ENCODE measurements around the gene NXF1. TPM values are rescaled to one million over a fixed set of nuclear protein-coding genes. Genes with fewer than 3 reads are reported as not detected.

The NXF1 gene
- polyA plus RNA-seq, 1 of the 3 experiments (the other 2 are of a cell fraction): 59.7 TPM

- peaks cover 69 to 78% of the 10 kb centered on the region in 2 experiments for H3K36me3 ChIP-seq (replicated peaks in 1 of 2; ENCODE audit: control insufficient read depth in 1 of 2, insufficient read depth in 2 of 2, low read length in 1 of 2)
- no peak overlapping the region for H3K4me3 ChIP-seq (ENCODE audit: low read depth in 2 of 2, low read length in 1 of 2)
- H3K27ac ChIP-seq (ENCODE audit: low read depth in 2 of 2, low read length in 1 of 2): peak overlapping the region in 1 of 2 experiments; percentile 26; a peak in 1 of 4 replicates
- peaks cover 29% of the 10 kb centered on the region for H3K79me2 ChIP-seq (ENCODE audit: insufficient read depth)
- H3K4me1 ChIP-seq (ENCODE audit: control insufficient read depth in 1 of 2, insufficient read depth in 2 of 2, low read depth in 1 of 2, low read length in 1 of 2): peaks cover 9 to 17% of the 10 kb centered on the region in 2 experiments; a peak in 3 of 4 replicates
- H3K27me3 ChIP-seq (ENCODE audit: insufficient read depth): no peaks in the 10 kb centered on the region
- ChIA-PET CTCF (interaction anchor here (0.7 to 4.4 kb wide), 4 partner anchors 8 to 113 kb away, joined by 3 to 25 read pairs (median 4); partner anchors contain the start of gene TMEM179B), POLR2A (interaction anchor here (0.9 to 1.5 kb wide), 2 partner anchors 9 to 61 kb away, joined by 3 to 5 read pairs; no protein-coding TSS in a partner anchor)
- H4K20me1 ChIP-seq (ENCODE audit: insufficient read depth): no peaks in the 10 kb centered on the region
- 57% methylated on average over 8 of the region's 8 CpGs for WGBS (ENCODE audit: low lambda C conversion rate)
- DNase-seq: no peak
- no peak overlapping the region for H3K9ac ChIP-seq
- no peak overlapping the region for H2AFZ ChIP-seq (ENCODE audit: low read depth)
- peaks cover 52% of the 10 kb centered on the region for H3F3A ChIP-seq (replicated peaks; ENCODE audit: insufficient read depth)
- TF ChIP-seq, protein P1, sequence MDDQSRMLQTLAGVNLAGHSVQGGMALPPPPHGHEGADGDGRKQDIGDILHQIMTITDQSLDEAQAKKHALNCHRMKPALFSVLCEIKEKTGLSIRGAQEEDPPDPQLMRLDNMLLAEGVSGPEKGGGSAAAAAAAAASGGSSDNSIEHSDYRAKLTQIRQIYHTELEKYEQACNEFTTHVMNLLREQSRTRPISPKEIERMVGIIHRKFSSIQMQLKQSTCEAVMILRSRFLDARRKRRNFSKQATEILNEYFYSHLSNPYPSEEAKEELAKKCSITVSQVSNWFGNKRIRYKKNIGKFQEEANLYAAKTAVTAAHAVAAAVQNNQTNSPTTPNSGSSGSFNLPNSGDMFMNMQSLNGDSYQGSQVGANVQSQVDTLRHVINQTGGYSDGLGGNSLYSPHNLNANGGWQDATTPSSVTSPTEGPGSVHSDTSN (IDR thresholded peaks at IDR 0.05): no peak
- no peak for TF ChIP-seq RCOR1 (IDR thresholded peaks at IDR 0.05; ENCODE audit: low read length)
- no peak for TF ChIP-seq POLR2AphosphoS5 (IDR thresholded peaks at IDR 0.05; ENCODE audit: low read depth, low read length)
- no peak for TF ChIP-seq ELF1 (IDR thresholded peaks at IDR 0.05)
- TF ChIP-seq EZH2phosphoT487 (IDR thresholded peaks at IDR 0.05; ENCODE audit: borderline replicate concordance, low read depth): no peak
- no peak for TF ChIP-seq CTCF (IDR thresholded peaks at IDR 0.05)
- no peak for TF ChIP-seq YY1 (IDR thresholded peaks at IDR 0.05; ENCODE audit: low read depth)
- TF ChIP-seq RFX5 (IDR thresholded peaks at IDR 0.05; ENCODE audit: low read length): no peak
- TF ChIP-seq TCF12 (IDR thresholded peaks at IDR 0.05): no peak
- no peak for TF ChIP-seq ZBTB33 (IDR thresholded peaks at IDR 0.05; ENCODE audit: borderline replicate concordance, low read depth)
- no peak for TF ChIP-seq USF2 (IDR thresholded peaks at IDR 0.05; ENCODE audit: borderline replicate concordance, low read depth, low read length)
- no peak for TF ChIP-seq RXRA (IDR thresholded peaks at IDR 0.05; ENCODE audit: borderline replicate concordance, low read depth)
- TF ChIP-seq NFIC (IDR thresholded peaks at IDR 0.05; ENCODE audit: borderline replicate concordance): no peak
- TF ChIP-seq JUND (IDR thresholded peaks at IDR 0.05): no peak
- no peak for TF ChIP-seq MXI1 (IDR thresholded peaks at IDR 0.05; ENCODE audit: low read depth, low read length)
- no peak for TF ChIP-seq FOXJ3 (CRISPR knock-in tag; IDR thresholded peaks at IDR 0.05)
- TF ChIP-seq CHD2 (IDR thresholded peaks at IDR 0.05; ENCODE audit: low read length, partially characterized antibody): no peak
- TF ChIP-seq TAF1 (IDR thresholded peaks at IDR 0.05; ENCODE audit: borderline replicate concordance, low read depth, low read length): no peak
- no peak for TF ChIP-seq NRF1 (IDR thresholded peaks at IDR 0.05; ENCODE audit: low read depth, low read length)
- TF ChIP-seq FOXM1 (IDR thresholded peaks at IDR 0.05; ENCODE audit: low read depth): no peak
- no peaks in the 10 kb centered on the region for H3K9me2 ChIP-seq
- no peak overlapping the region for H3K4me2 ChIP-seq
- H3K9me3 ChIP-seq: no peaks in the 10 kb centered on the region
These were observed 11.0 kb downstream of the NXF1 start for GRCh38 chr11:62794201-62794775.

Measured in SK-N-SH (cell line).